HepG2 (cell line): ENCODE measurements around the gene BRSK2. TPM values are rescaled to one million over a fixed set of nuclear protein-coding genes. Genes with fewer than 3 reads are reported as not detected.

Source experiments
- ATAC-seq: fragments of 200-7000 bp; cut with Tn5 transposase; 3 replicates; pipeline ENCODE4 v1.9.1; 2020; ENCODE audit warnings: mild to moderate bottlenecking, moderate library complexity
- BruUV-seq: library from RNA; stranded (reverse); fragments of 400-500 nt; replicated peaks from 2 replicates; lab custom pipeline; 2021; lab: Mats Ljungman, UMichigan
- CTCF ChIA-PET: fragments of 300-600 bp; formaldehyde crosslinking; extraction: SDS; loops from one replicate; lab custom pipeline; 2021; ENCODE audit warnings: low total read pairs, inconsistent platforms, low intra/inter-chr PET ratio; lab: Yijun Ruan, JAX
- POLR2A ChIA-PET: fragments of 350-600 bp; sonication (Branson Sonifier 250); formaldehyde crosslinking; loops from one replicate; lab custom pipeline; 2020; ENCODE audit warnings: antibody characterized with exemption, inconsistent platforms; lab: Yijun Ruan, JAX
- DNase-seq: peaks from one replicate; pipeline ENCODE4 v3.0.0-alpha.2; 2015; ENCODE audit warnings: low spot score
- FAIRE-seq: peaks from 3 replicates; lab custom pipeline; 2011; peaks lifted over from hg19 to GRCh38; lab: Jason Lieb, UNC
- H2AFZ ChIP-seq: one replicate; pipeline ENCODE4 v1.6.1; 2011; ENCODE audit warnings: low read length, inconsistent platforms
- H3K27ac ChIP-seq: fragments of 300-600 bp; 3 replicates; pipeline ENCODE4 v1.8.0; 2011; ENCODE audit warnings: mixed run types, mild to moderate bottlenecking, mixed read lengths, low read length, inconsistent platforms; ENCODE audit not compliant: insufficient read depth; ENCODE audit errors: extremely low read length
- H3K27me3 ChIP-seq, 2 experiments: fragments of 200-600 bp in 1 of 2; 2 replicates in 1 of 2; 3 replicates in 1 of 2; pipeline versions ENCODE4 v1.6.0 to v1.8.0; 2011; ENCODE audit warnings: low read length in 2 of 2, mild to moderate bottlenecking in 2 of 2, moderate library complexity in 2 of 2, inconsistent platforms in 1 of 2; ENCODE audit not compliant: insufficient read depth in 2 of 2, control insufficient read depth in 1 of 2
- H3K36me3 ChIP-seq, 2 experiments: fragments of 200-600 bp in 1 of 2; replicated peaks in 1 of 2; 2 replicates in 1 of 2; 3 replicates in 1 of 2; pipeline versions ENCODE4 v1.5.1 to v1.8.0; 2011; ENCODE audit warnings: low read length in 2 of 2, inconsistent platforms in 1 of 2; ENCODE audit not compliant: insufficient read depth in 2 of 2, control insufficient read depth in 1 of 2
- H3K4me1 ChIP-seq: 2 replicates; pipeline ENCODE4 v1.5.1; 2012; ENCODE audit warnings: low read length, inconsistent platforms; ENCODE audit not compliant: insufficient read depth
- H3K4me2 ChIP-seq: 2 replicates; pipeline ENCODE4 v1.6.0; 2011; ENCODE audit warnings: low read depth, low read length, inconsistent platforms
- H3K4me3 ChIP-seq, 3 experiments: fragments of 200-600 bp in 1 of 3; sonication (generic), shearing (Covaris generic) in 1 of 3; replicated peaks in 1 of 3; 2 replicates each; pipeline ENCODE4 v1.5.1; 2011 to 2016; ENCODE audit warnings: low read length in 3 of 3, inconsistent platforms in 2 of 3, low read depth in 2 of 3, mild to moderate bottlenecking in 2 of 3, control low read depth in 1 of 3, mixed read lengths in 1 of 3; ENCODE audit not compliant: insufficient read depth in 1 of 3
- H3K79me2 ChIP-seq: one replicate; pipeline ENCODE4 v1.6.1; 2011; ENCODE audit warnings: low read length, inconsistent platforms; ENCODE audit not compliant: insufficient read depth
- H3K9ac ChIP-seq: 2 replicates; pipeline ENCODE4 v1.6.0; 2011; ENCODE audit warnings: mild to moderate bottlenecking, low read depth, low read length, inconsistent platforms; ENCODE audit not compliant: insufficient read depth
- H3K9me3 ChIP-seq: 2 replicates; pipeline ENCODE4 v1.5.1; 2012; ENCODE audit warnings: mild to moderate bottlenecking, low read length
- H4K20me1 ChIP-seq: 2 replicates; pipeline ENCODE4 v1.6.0; 2011; ENCODE audit warnings: inconsistent platforms, mild to moderate bottlenecking, low read length, moderate library complexity; ENCODE audit not compliant: insufficient read depth
- ARID5B ChIP-seq: IDR thresholded peaks from 2 replicates; pipeline ENCODE4 v1.4.0; 2020; ENCODE audit warnings: mild to moderate bottlenecking, missing genetic modification reagents
- KLF9 ChIP-seq: IDR thresholded peaks from 2 replicates; pipeline ENCODE4 v1.6.1; 2016; ENCODE audit warnings: low read depth
- MAFG ChIP-seq: sonication (generic); formaldehyde crosslinking; IDR thresholded peaks from 2 replicates; pipeline ENCODE4 v1.5.1; 2020; ENCODE audit warnings: mild to moderate bottlenecking, missing genetic modification reagents
- MED1 ChIP-seq: sonication (generic); formaldehyde crosslinking; IDR thresholded peaks from 2 replicates; pipeline ENCODE4 v1.4.0; 2020; ENCODE audit warnings: missing genetic modification reagents
- MED13 ChIP-seq: sonication (generic); formaldehyde crosslinking; IDR thresholded peaks from 2 replicates; pipeline ENCODE4 v1.5.0; 2020; ENCODE audit warnings: missing genetic modification reagents
- POLR2AphosphoS5 ChIP-seq: IDR thresholded peaks from 2 replicates; pipeline ENCODE4 v1.6.1; 2012; ENCODE audit warnings: low read depth, low read length
- PRDM10 ChIP-seq: sonication (generic); formaldehyde crosslinking; IDR thresholded peaks from 2 replicates; pipeline ENCODE4 v1.4.0; 2020; ENCODE audit warnings: low read depth, missing genetic modification reagents
- STAT5B ChIP-seq: sonication (generic); formaldehyde crosslinking; IDR thresholded peaks from 2 replicates; pipeline ENCODE4 v1.4.0; 2020; ENCODE audit warnings: missing genetic modification reagents
- ZFAT ChIP-seq: sonication (generic); formaldehyde crosslinking; conservative IDR thresholded peaks from 2 replicates; pipeline ENCODE4 v1.8.1; 2023; ENCODE audit warnings: missing genetic modification reagents, inconsistent platforms
- WGBS: methylation state at CpG from one replicate; pipeline ENCODE4 v1.1.6; 2017; ENCODE audit warnings: low lambda C conversion rate; 5-methylcytosine and 5-hydroxymethylcytosine counted together
- in situ Hi-C: cut with HindIII; loops from 2 replicates; pipeline ENCODE4 v1.10.0; 2017; ENCODE audit warnings: low pct_unique_long_range_greater_than_20kb; ENCODE audit not compliant: extremely low pct_ligation_motif_present
- intact Hi-C: fragments of 100-400 bp; cut with micrococcal nuclease; formaldehyde crosslinking; loops from one replicate; pipeline ENCODE4 v1.10.0; 2022; ENCODE audit not compliant: unreplicated experiment
- polyA plus RNA-seq, 8 experiments: library from polyadenylated mRNA; depleted of rRNA in 3 of 8; stranded (reverse) in 7 of 8; unstranded in 1 of 8; fragments of >200 nt; fragmentation: Illumina TruSeq in 4 of 8; extraction: Trizol in 4 of 8; gene quantifications; 2 replicates each; pipeline versions ENCODE4 v1.2.1 to v1.2.3, GENCODE V29; 2011 to 2016; ENCODE audit warnings: low read depth in 4 of 8, missing spikeins in 1 of 8, mixed read lengths in 1 of 8; ENCODE audit not compliant: insufficient read depth in 1 of 8
- total RNA-seq, 5 experiments: library from RNA; depleted of rRNA; stranded (reverse); fragments of >200 nt; fragmentation: Illumina TruSeq; extraction: Trizol; gene quantifications; 2 replicates each; pipeline ENCODE4 v1.2.3, GENCODE V29; 2016; ENCODE audit warnings: low read depth in 1 of 5

The BRSK2 gene
- total and polyA plus RNA-seq, 2 of the 13 experiments (the other 11 are each of a cell fraction or from before 2014, with no cell fraction given): 0.74 to 1.1 TPM

GRCh38 chr11:1419811-1420210 lies 30.1 kb downstream of the BRSK2 start:
- in situ Hi-C loops: no loop called here
- intact Hi-C loops: no loop called here
- no peak for TF ChIP-seq PRDM10 (CRISPR knock-in tag)
- TF ChIP-seq POLR2AphosphoS5: no peak
- no peak for TF ChIP-seq KLF9
- TF ChIP-seq MAFG (CRISPR knock-in tag): no peak
- no peak for TF ChIP-seq ZFAT (CRISPR knock-in tag)
- TF ChIP-seq STAT5B (CRISPR knock-in tag): no peak
- no peak for TF ChIP-seq MED1 (CRISPR knock-in tag)
- TF ChIP-seq MED13 (CRISPR knock-in tag): no peak
- no peak for TF ChIP-seq ARID5B (CRISPR knock-in tag)
- DNase-seq (no peak), FAIRE-seq (no peak), ATAC-seq (no peak)
- no TSS peak for BruUV-seq
- H3K4me3 ChIP-seq: no peak overlapping the region
- POLR2A ChIA-PET: no interaction called here
- H3K4me2 ChIP-seq: no peak overlapping the region
- no peaks in the 10 kb centered on the region for H3K79me2 ChIP-seq
- peaks cover 8 to 18% of the 10 kb centered on the region in 2 experiments; a peak in 3 of 5 replicates for H3K27me3 ChIP-seq
- H3K9me3 ChIP-seq: peaks cover 27% of the 10 kb centered on the region
- H3K4me1 ChIP-seq: no peaks in the 10 kb centered on the region
- 34% methylated on average over 15 of the region's 17 CpGs for WGBS
- H3K27ac ChIP-seq: no peak overlapping the region
- H3K36me3 ChIP-seq: no peaks in the 10 kb centered on the region
- H2AFZ ChIP-seq: no peak overlapping the region
- CTCF ChIA-PET: no interaction called here
- peaks cover 4% of the 10 kb centered on the region; the same call in 1 of the 2 replicates for H4K20me1 ChIP-seq
- no peak overlapping the region for H3K9ac ChIP-seq
